GM11168 (cell line): ENCODE data around the gene ITCH.

ENCODE experiments used
- in situ Hi-C: fragments of 300-500 bp; cut with MboI; formaldehyde crosslinking; loops from one replicate; pipeline ENCODE4 v1.12.0; 2022; ENCODE audit warnings: low sequenced_read_pairs; ENCODE audit not compliant: unreplicated experiment

The ITCH gene

GRCh38 chr20:34541264-34541901 lies 178.3 kb downstream of the ITCH start:
- in situ Hi-C loops = no loop called here

GRCh38 chr20:34541917-34542316 lies 178.8 kb downstream of the ITCH start:
- in situ Hi-C loops = no loop called here

- in situ Hi-C loops = no loop called here
These were observed 179.4 kb downstream of the ITCH start for GRCh38 chr20:34542439-34542838.

GRCh38 chr20:34543463-34544056 lies 180.5 kb downstream of the ITCH start:
- in situ Hi-C loops = no loop called here

- in situ Hi-C loops = no loop called here
These were observed 181.2 kb downstream of the ITCH start for GRCh38 chr20:34544109-34544796.

- in situ Hi-C loops = no loop called here
These were observed 183.7 kb downstream of the ITCH start for GRCh38 chr20:34546751-34547181.

GRCh38 chr20:34547844-34548613 lies 185.0 kb downstream of the ITCH start:
- in situ Hi-C loops = no loop called here

GRCh38 chr20:34549291-34549928 lies 186.3 kb downstream of the ITCH start:
- in situ Hi-C loops = no loop called here

GRCh38 chr20:34549929-34550305 lies 186.8 kb downstream of the ITCH start:
- in situ Hi-C loops = no loop called here

GRCh38 chr20:34552569-34552968 lies 189.5 kb downstream of the ITCH start:
- in situ Hi-C loops = no loop called here

- in situ Hi-C loops = no loop called here
These were observed 190.3 kb downstream of the ITCH start for GRCh38 chr20:34553366-34553867.

GRCh38 chr20:34557936-34558319 lies 194.9 kb downstream of the ITCH start:
- in situ Hi-C loops = no loop called here

- in situ Hi-C loops = no loop called here
These were observed 195.5 kb downstream of the ITCH start, which contains the start of gene MAP1LC3A for GRCh38 chr20:34558320-34559218. Gene MAP1LC3A, plus strand, starts transcription at chr20:34558718. Its CDS starts 151 bp downstream, at chr20:34558869.

- in situ Hi-C loops = loop anchor here (5.0 kb wide), 1 partner anchor 143 kb away; the partner anchor contains the start of gene TP53INP2
These were observed 196.5 kb downstream of the ITCH start for GRCh38 chr20:34559311-34560140.

GRCh38 chr20:34560141-34560523 lies 197.1 kb downstream of the ITCH start:
- in situ Hi-C loops = loop anchor here (5.0 kb wide), 1 partner anchor 142 kb away; the partner anchor contains the start of gene TP53INP2

GRCh38 chr20:34560614-34561013 lies 197.5 kb downstream of the ITCH start:
- in situ Hi-C loops = loop anchor here (5.0 kb wide), 1 partner anchor 142 kb away; the partner anchor contains the start of gene TP53INP2
